Thymus (tissue), 11 donors: ENCODE results near the gene SIL1. TPM values are rescaled to one million over a fixed set of nuclear protein-coding genes. Genes with fewer than 3 reads are reported as not detected.

ENCODE experiments used
- DNase-seq, 9 donors: peaks; one replicate each; pipeline ENCODE4 v3.0.0-alpha.2; 2013; ENCODE audit warnings: low spot score in 9 of 9, low read depth in 6 of 9, missing footprints in 1 of 9
- H3K27ac ChIP-seq, 2 donors: one replicate each; pipeline ENCODE4 v1.5.1; 2013; ENCODE audit warnings: control low read depth in 1 of 2, low read depth in 1 of 2, low read length in 1 of 2, mild to moderate bottlenecking in 1 of 2, moderate library complexity in 1 of 2
- H3K27me3 ChIP-seq, 2 donors: one replicate each; pipeline ENCODE4 v1.5.1; 2013; ENCODE audit warnings: low read length in 1 of 2; ENCODE audit not compliant: control insufficient read depth in 2 of 2, insufficient read depth in 1 of 2
- H3K36me3 ChIP-seq, 2 donors: one replicate each; pipeline ENCODE4 v1.5.1; 2013; ENCODE audit warnings: low read length in 1 of 2, mild to moderate bottlenecking in 1 of 2, moderate library complexity in 1 of 2; ENCODE audit not compliant: control insufficient read depth in 2 of 2, insufficient read depth in 2 of 2
- H3K4me1 ChIP-seq, 2 donors: one replicate each; pipeline ENCODE4 v1.5.1; 2013; ENCODE audit warnings: low read length in 2 of 2; ENCODE audit not compliant: control insufficient read depth in 2 of 2, insufficient read depth in 2 of 2
- H3K4me3 ChIP-seq, 2 donors: one replicate each; pipeline ENCODE4 v1.5.1; 2013; ENCODE audit warnings: low read length in 2 of 2, control low read depth in 1 of 2, mild to moderate bottlenecking in 1 of 2
- H3K9me3 ChIP-seq, 2 donors: one replicate each; pipeline ENCODE4 v1.5.1; 2013; ENCODE audit warnings: low read length in 1 of 2, mild to moderate bottlenecking in 1 of 2; ENCODE audit not compliant: control insufficient read depth in 2 of 2, insufficient read depth in 1 of 2
- WGBS: extraction: QIAGEN DNeasy Blood & Tissue Kit; methylation state at CpG from one replicate; pipeline ENCODE4 v1.1.7; 2013; 5-methylcytosine and 5-hydroxymethylcytosine counted together
- polyA plus RNA-seq: library from polyadenylated mRNA; stranded (reverse); fragments of 200-250 nt; gene quantifications from one replicate; pipeline ENCODE4 v1.2.3, GENCODE V29; 2013
- total RNA-seq: library from RNA; stranded (reverse); fragments of 120-200 nt; gene quantifications from one replicate; pipeline ENCODE4 v1.2.4, GENCODE V29; 2013
- donor health status: healthy.

The SIL1 gene
- total and polyA plus RNA-seq, 2 donors, result 17.0 to 30.2 TPM

GRCh38 chr5:138956801-138957200 lies 241.4 kb downstream of the SIL1 start:
- H3K4me3 ChIP-seq, result no peak overlapping the region
- no peak for DNase-seq
- no peaks in the 10 kb centered on the region for H3K9me3 ChIP-seq
- peaks cover 5 to 21% of the 10 kb centered on the region in 2 donors for H3K4me1 ChIP-seq
- H3K27ac ChIP-seq, result no peak overlapping the region
- 100% methylated on average over 1 of the region's 1 CpG for WGBS
- no peaks in the 10 kb centered on the region for H3K36me3 ChIP-seq
- H3K27me3 ChIP-seq, result no peaks in the 10 kb centered on the region

DNA sequence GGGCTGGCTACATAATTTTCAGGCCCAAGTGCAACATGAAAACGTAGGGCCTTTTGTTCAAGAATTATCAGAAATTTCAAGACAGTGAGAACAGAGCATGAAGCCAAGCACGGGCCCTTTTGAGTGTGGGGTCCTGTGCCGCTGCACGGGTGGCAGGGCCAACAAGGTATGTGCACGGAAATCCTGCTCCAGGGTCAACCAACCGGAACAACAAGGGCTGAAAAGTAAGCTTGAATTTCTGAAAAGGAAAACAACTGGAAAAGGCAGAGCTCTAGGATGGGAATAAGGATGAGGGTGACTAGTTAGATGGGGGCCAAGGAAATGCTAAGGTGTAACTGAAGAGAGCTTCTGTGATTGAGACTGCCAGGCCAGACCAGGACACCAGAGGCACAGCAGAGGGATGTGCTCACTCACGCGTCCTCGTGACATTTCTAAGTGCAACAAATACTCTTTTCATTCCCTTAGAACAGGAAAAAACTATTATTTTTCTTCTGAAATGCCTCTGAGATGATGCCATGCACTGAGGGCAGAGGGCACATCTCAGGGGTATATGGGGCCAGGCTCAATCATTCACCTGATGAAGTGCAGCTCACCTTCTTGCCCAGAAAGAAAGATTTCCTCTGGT lies 242.4 kb downstream of the SIL1 start:
- Histone ChIP-seq H3K27me3 (no peaks in the 10 kb centered on the region), H3K4me3 (no peak overlapping the region), H3K27ac (no peak overlapping the region), H3K9me3 (no peaks in the 10 kb centered on the region), H3K36me3 (no peaks in the 10 kb centered on the region), H3K4me1 (peaks cover 5 to 21% of the 10 kb centered on the region in 2 donors)
- 94% methylated on average over 9 of the region's 9 CpGs for WGBS
- no peak for DNase-seq

- no peak for DNase-seq
- H3K36me3 ChIP-seq, result no peaks in the 10 kb centered on the region
- peaks cover 5 to 21% of the 10 kb centered on the region in 2 donors for H3K4me1 ChIP-seq
- 98% methylated on average over 12 of the region's 12 CpGs for WGBS
- H3K9me3 ChIP-seq, result no peaks in the 10 kb centered on the region
- H3K27ac ChIP-seq, result no peak overlapping the region
- H3K27me3 ChIP-seq, result no peaks in the 10 kb centered on the region
- no peak overlapping the region for H3K4me3 ChIP-seq
These were observed 243.0 kb downstream of the SIL1 start for GRCh38 chr5:138955013-138955660.

DNA sequence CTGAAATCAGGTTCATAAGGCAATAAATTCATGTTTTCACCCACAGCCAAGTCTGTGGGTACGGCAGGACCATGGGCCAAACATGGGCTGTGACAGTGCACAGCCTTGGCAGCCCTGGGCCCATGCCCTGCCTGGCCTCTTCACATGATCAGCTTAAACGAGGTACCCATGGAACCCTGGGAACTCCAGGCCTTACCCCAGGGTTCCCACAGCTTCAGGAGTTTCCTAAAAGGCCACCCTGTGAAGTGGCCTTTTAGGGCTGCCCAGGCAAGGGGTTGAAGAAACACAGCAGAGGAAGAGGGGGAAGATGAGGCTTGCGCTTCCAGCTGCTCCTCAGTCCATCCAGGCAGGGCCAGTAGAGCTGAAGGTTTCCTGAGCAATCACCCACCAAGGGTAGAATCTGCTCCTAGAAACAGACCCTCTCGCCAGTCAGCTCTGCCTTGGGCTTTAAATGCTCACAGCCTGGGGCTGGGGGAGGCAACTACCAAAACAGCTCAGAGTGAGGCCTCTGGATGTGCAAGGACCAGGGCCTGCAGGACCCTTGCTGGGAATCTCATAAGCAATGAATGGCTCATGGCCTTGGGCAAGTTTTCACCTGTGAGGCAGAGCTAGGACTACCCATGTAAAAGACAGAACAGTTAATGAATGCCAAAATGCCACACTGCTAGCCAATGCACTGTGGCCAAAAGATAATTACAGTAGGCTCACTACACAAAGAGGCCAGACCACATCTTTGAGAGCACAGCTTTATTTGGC lies 243.7 kb downstream of the SIL1 start:
- Histone ChIP-seq H3K4me1 (peaks cover 5 to 21% of the 10 kb centered on the region in 2 donors), H3K9me3 (no peaks in the 10 kb centered on the region), H3K27ac (no peak overlapping the region), H3K27me3 (no peaks in the 10 kb centered on the region), H3K36me3 (no peaks in the 10 kb centered on the region), H3K4me3 (no peak overlapping the region)
- 97% methylated on average over 4 of the region's 4 CpGs for WGBS
- DNase-seq, result no peak

DNA sequence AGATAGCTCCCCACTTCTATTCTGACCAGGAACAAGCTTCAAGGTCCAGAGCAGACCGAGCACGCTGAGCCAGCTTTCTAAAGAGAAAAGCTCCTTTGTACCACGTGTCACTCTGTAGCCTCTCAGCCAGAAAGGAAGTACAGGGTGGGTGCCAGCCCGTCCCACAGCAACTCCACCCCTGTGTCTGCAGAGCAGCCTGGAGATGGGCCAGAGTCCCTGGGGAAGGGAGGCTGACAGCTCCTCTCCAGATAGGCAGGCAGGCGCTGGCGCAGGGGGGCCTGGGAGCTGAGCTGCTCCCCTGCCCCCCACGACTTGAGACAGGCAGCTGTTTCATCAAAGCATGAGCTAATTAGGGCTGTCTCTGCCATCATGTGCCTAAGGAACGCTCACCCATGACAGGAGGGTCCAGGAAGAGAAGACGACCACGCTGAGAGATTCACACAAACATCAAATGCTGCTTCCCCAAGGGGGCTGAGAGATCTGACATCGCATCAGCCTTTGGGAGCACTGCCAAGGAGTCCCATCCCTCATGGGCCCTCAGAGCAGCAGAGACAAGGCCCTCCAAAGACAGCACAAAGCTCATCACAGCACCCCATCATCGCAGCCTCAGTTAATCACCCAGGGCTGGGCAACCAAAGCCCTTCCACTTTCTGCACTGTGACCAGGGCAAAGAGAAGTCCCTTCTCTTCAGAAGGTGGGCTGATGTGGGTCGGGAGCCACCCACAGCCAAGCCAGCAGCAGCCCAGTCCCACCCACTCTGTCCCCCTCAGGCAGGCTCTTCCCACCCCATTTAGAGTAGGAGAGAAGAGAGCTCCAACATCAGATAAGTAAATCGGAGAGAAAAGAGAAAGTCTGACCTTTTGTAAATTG lies 244.5 kb downstream of the SIL1 start:
- Histone ChIP-seq H3K4me3 (no peak overlapping the region), H3K9me3 (no peaks in the 10 kb centered on the region), H3K27ac (no peak overlapping the region), H3K36me3 (no peaks in the 10 kb centered on the region), H3K27me3 (no peaks in the 10 kb centered on the region), H3K4me1 (peaks cover 5 to 21% of the 10 kb centered on the region in 2 donors)
- peak in 7 of 9 donors; percentile 18 to 65 (median 35) for DNase-seq
- WGBS, result 34% methylated on average over 14 of the region's 14 CpGs

- H3K4me3 ChIP-seq, result no peak overlapping the region
- DNase-seq, result no peak
- H3K4me1 ChIP-seq, result peaks cover 5 to 25% of the 10 kb centered on the region in 2 donors
- no peaks in the 10 kb centered on the region for H3K9me3 ChIP-seq
- no peak overlapping the region for H3K27ac ChIP-seq
- H3K27me3 ChIP-seq, result no peaks in the 10 kb centered on the region
- H3K36me3 ChIP-seq, result no peaks in the 10 kb centered on the region
- WGBS, result 13% methylated on average over 6 of the region's 6 CpGs
These were observed 245.2 kb downstream of the SIL1 start for GRCh38 chr5:138952962-138953361.

- DNase-seq, result no peak
- peaks cover 1 to 2% of the 10 kb centered on the region in 2 donors for H3K36me3 ChIP-seq
- 89% methylated on average over 17 of the region's 17 CpGs for WGBS
These were observed 246.0 kb downstream of the SIL1 start for GRCh38 chr5:138951986-138952735.

More at GRCh38 chr5:138951986-138952735, 246.0 kb downstream of the SIL1 start:
- H3K4me1 ChIP-seq, result peaks cover 5 to 27% of the 10 kb centered on the region in 2 donors
- H3K27me3 ChIP-seq, result no peaks in the 10 kb centered on the region
- H3K27ac ChIP-seq, result no peak overlapping the region
- no peak overlapping the region for H3K4me3 ChIP-seq
- no peaks in the 10 kb centered on the region for H3K9me3 ChIP-seq
